ENCODE results near the gene HERC6. TPM values are rescaled to one million over a fixed set of nuclear protein-coding genes. Genes with fewer than 3 reads are reported as not detected.
A peak's percentile ranks its signal among the peaks of the same experiment; 100 is the strongest.

HERC6 gene
- polyA plus RNA-seq, 2 of the 4 experiments (the other 2 are of a cell fraction): 2.8 to 7.0 TPM

DNA sequence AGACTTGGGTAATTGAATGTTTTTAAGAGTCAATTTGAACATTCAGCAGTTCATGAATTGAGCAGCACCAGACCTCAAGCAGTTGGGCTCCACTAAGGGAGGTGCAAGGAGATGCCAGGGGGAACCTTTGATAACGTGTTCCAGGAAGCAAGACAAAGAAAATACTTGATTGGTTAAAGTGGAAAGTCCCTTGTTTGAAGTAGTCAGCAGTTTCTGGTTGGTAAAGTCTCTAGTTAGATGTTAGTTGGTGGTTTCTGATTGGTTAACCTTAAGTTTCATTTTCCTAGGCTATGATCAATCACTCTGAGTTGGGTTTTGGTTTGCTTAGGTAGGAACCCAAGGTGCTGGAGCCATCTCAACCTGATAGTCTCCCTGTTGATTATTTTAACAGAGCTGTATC, 4.0 kb downstream of the HERC6 start:
- Histone ChIP-seq H3K4me3 (no peak overlapping the region), H3K4me2 (no peak overlapping the region), H3K4me1 (no peaks in the 10 kb centered on the region), H3K27ac (no peak overlapping the region), H3K9me3 (no peaks in the 10 kb centered on the region)
- DNase-seq (ENCODE audit: low read depth in 1 of 2, low spot score in 1 of 2) (peak in 1 of 2 experiments; percentile 28), ATAC-seq (no peak), FAIRE-seq (no peak)
- ChIA-PET POLR2A (no interaction called here), CTCF (no interaction called here)
- peak; percentile 86 for TF ChIP-seq MAFK (IDR thresholded peaks at IDR 0.05; ENCODE audit: partially characterized antibody)
- TF ChIP-seq RAD21 (conservative IDR thresholded peaks at IDR 0.05 in 1 of 2, IDR thresholded peaks at IDR 0.05 in 1 of 2): no peak
- 18% methylated on average over 1 of the region's 1 CpG for WGBS (ENCODE audit: missing lambda C conversion rate)

DNA sequence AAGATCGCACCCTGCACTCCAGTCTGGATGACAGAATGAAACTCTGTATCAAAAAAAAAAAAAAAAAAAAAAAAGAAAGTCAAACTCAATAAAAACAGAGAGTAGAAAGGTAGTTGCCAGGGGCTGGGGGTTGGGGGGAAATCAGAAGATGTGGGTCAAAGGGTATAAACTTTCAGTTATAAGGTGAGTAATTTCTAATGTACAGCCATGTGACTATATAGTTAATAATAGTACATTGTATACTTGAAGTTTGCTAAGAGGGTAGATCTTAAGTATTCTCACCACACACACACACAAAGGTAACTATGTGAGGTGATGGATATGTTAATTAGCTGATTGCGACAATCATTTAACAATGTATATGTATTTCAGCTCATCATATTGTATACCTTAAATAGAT, 11.5 kb downstream of the HERC6 start:
- ATAC-seq: no peak
- POLR2A ChIA-PET: no interaction called here
- Histone ChIP-seq H3K4me2 (no peak overlapping the region), H3K9me3 (no peaks in the 10 kb centered on the region), H3K27ac (no peak overlapping the region), H3K4me1 (no peaks in the 10 kb centered on the region), H3K4me3 (no peak overlapping the region)
- DNase-seq (ENCODE audit: low read depth in 1 of 2, low spot score in 1 of 2): no peak
- TF ChIP-seq CHD4 (IDR thresholded peaks at IDR 0.05; ENCODE audit: borderline replicate concordance): no peak
- no peak for TF ChIP-seq FOXS1 (CRISPR knock-in tag; IDR thresholded peaks at IDR 0.05)
- no peak for TF ChIP-seq ZC3H11A (IDR thresholded peaks at IDR 0.05)
- TF ChIP-seq JUNB (IDR thresholded peaks at IDR 0.05): no peak
- no peak for TF ChIP-seq RCOR1 (IDR thresholded peaks at IDR 0.05; ENCODE audit: low read depth, low read length)
- no peak for TF ChIP-seq PHF8 (IDR thresholded peaks at IDR 0.05; ENCODE audit: borderline replicate concordance, low read depth)
- TF ChIP-seq, protein P1, sequence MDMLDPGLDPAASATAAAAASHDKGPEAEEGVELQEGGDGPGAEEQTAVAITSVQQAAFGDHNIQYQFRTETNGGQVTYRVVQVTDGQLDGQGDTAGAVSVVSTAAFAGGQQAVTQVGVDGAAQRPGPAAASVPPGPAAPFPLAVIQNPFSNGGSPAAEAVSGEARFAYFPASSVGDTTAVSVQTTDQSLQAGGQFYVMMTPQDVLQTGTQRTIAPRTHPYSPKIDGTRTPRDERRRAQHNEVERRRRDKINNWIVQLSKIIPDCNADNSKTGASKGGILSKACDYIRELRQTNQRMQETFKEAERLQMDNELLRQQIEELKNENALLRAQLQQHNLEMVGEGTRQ (IDR thresholded peaks at IDR 0.05): no peak
- TF ChIP-seq, protein P2, sequence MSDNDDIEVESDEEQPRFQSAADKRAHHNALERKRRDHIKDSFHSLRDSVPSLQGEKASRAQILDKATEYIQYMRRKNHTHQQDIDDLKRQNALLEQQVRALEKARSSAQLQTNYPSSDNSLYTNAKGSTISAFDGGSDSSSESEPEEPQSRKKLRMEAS (IDR thresholded peaks at IDR 0.05): no peak
- TF ChIP-seq, protein P3, sequence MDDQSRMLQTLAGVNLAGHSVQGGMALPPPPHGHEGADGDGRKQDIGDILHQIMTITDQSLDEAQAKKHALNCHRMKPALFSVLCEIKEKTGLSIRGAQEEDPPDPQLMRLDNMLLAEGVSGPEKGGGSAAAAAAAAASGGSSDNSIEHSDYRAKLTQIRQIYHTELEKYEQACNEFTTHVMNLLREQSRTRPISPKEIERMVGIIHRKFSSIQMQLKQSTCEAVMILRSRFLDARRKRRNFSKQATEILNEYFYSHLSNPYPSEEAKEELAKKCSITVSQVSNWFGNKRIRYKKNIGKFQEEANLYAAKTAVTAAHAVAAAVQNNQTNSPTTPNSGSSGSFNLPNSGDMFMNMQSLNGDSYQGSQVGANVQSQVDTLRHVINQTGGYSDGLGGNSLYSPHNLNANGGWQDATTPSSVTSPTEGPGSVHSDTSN (IDR thresholded peaks at IDR 0.05): no peak
- no peak for TF ChIP-seq EP300 (IDR thresholded peaks at IDR 0.05)
- no peak for FAIRE-seq
- WGBS (ENCODE audit: missing lambda C conversion rate): 97% methylated on average over 1 of the region's 2 CpGs
- CTCF ChIA-PET: no interaction called here

DNA sequence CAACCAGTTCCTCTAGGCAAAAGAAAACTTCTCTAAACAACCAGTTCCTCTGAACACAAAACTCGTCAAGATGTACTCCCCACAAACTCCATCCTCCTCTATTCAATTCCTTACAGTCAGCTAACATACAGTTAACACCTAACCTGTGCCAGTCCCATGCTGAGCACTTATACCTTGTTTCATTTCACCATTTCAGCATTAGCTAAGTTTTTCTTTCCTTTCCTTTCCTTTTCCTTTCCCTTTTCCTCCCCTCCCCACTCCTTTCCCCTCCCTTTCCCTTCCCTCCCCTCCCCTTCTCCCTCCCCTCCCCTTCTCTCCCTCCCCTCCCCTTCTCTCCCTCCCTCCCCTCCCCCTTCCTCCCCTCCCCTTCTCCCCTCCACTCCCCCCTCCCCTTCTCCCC, 13.1 kb downstream of the HERC6 start:
- Histone ChIP-seq H3K27ac (no peak overlapping the region), H3K9me3 (no peaks in the 10 kb centered on the region), H3K4me1 (no peaks in the 10 kb centered on the region), H3K4me3 (no peak overlapping the region), H3K4me2 (no peak overlapping the region)
- ATAC-seq (no peak), FAIRE-seq (no peak), DNase-seq (ENCODE audit: low read depth in 1 of 2, low spot score in 1 of 2) (no peak)
- POLR2A ChIA-PET: no interaction called here
- TF ChIP-seq, protein P4, sequence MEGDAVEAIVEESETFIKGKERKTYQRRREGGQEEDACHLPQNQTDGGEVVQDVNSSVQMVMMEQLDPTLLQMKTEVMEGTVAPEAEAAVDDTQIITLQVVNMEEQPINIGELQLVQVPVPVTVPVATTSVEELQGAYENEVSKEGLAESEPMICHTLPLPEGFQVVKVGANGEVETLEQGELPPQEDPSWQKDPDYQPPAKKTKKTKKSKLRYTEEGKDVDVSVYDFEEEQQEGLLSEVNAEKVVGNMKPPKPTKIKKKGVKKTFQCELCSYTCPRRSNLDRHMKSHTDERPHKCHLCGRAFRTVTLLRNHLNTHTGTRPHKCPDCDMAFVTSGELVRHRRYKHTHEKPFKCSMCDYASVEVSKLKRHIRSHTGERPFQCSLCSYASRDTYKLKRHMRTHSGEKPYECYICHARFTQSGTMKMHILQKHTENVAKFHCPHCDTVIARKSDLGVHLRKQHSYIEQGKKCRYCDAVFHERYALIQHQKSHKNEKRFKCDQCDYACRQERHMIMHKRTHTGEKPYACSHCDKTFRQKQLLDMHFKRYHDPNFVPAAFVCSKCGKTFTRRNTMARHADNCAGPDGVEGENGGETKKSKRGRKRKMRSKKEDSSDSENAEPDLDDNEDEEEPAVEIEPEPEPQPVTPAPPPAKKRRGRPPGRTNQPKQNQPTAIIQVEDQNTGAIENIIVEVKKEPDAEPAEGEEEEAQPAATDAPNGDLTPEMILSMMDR (IDR thresholded peaks at IDR 0.05): no peak
- no peak for TF ChIP-seq EHF (CRISPR knock-in tag; IDR thresholded peaks at IDR 0.05)
- no peak for TF ChIP-seq HDAC2 (IDR thresholded peaks at IDR 0.05)
- CTCF ChIA-PET: no interaction called here
- 73% methylated on average over 1 of the region's 1 CpG for WGBS (ENCODE audit: missing lambda C conversion rate)

DNA sequence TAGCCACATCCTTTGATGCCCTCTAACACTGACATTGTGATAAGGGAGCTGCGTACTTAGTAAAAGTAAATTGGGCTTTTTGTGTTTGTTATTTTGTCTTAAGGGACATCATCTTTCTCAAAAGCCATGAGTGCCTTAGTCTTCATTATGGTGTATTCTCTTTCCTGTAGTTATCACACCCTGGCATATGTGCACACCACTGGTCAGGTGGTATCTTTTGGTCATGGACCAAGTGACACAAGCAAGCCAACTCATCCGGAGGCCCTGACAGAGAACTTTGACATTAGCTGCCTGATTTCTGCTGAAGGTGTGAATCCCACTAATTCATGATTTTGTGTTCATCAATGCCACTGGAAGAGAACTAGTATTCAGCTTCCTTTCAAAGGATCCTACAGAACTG, 18.0 kb downstream of the HERC6 start:
- 91% methylated on average over 2 of the region's 2 CpGs for WGBS (ENCODE audit: missing lambda C conversion rate)
- DNase-seq (ENCODE audit: low read depth in 1 of 2, low spot score in 1 of 2): no peak
- H3K27ac ChIP-seq: no peak overlapping the region
- ChIA-PET POLR2A (no interaction called here), CTCF (interaction anchor here (1.3 kb wide), 1 partner anchor 16 kb away, joined by 3 read pairs; no protein-coding TSS in a partner anchor)
- no peak for ATAC-seq
- no peak for FAIRE-seq
- no peaks in the 10 kb centered on the region for H3K9me3 ChIP-seq
- no peak overlapping the region for H3K4me3 ChIP-seq
- no peaks in the 10 kb centered on the region for H3K4me1 ChIP-seq
- no peak overlapping the region for H3K4me2 ChIP-seq
- no peak for TF ChIP-seq HOXB13 (CRISPR knock-in tag; IDR thresholded peaks at IDR 0.05; ENCODE audit: low read depth)
- TF ChIP-seq, protein P4 (IDR thresholded peaks at IDR 0.05): no peak
- TF ChIP-seq FOXS1 (CRISPR knock-in tag; IDR thresholded peaks at IDR 0.05): no peak
- TF ChIP-seq, protein P5, sequence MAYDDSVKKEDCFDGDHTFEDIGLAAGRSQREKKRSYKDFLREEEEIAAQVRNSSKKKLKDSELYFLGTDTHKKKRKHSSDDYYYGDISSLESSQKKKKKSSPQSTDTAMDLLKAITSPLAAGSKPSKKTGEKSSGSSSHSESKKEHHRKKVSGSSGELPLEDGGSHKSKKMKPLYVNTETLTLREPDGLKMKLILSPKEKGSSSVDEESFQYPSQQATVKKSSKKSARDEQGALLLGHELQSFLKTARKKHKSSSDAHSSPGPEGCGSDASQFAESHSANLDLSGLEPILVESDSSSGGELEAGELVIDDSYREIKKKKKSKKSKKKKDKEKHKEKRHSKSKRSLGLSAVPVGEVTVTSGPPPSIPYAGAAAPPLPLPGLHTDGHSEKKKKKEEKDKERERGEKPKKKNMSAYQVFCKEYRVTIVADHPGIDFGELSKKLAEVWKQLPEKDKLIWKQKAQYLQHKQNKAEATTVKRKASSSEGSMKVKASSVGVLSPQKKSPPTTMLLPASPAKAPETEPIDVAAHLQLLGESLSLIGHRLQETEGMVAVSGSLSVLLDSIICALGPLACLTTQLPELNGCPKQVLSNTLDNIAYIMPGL (CRISPR knock-in tag; IDR thresholded peaks at IDR 0.05; ENCODE audit: borderline replicate concordance): no peak
- TF ChIP-seq ZC3H11A (IDR thresholded peaks at IDR 0.05): no peak
- TF ChIP-seq CEBPB (IDR thresholded peaks at IDR 0.05): no peak
- no peak for TF ChIP-seq ZSCAN20 (CRISPR knock-in tag; IDR thresholded peaks at IDR 0.05)
- TF ChIP-seq HDAC2 (IDR thresholded peaks at IDR 0.05): no peak
- no peak for TF ChIP-seq MYC (IDR thresholded peaks at IDR 0.05; ENCODE audit: borderline replicate concordance, low read length)
- TF ChIP-seq RCOR1 (IDR thresholded peaks at IDR 0.05; ENCODE audit: low read depth, low read length): no peak
- TF ChIP-seq, protein P6, sequence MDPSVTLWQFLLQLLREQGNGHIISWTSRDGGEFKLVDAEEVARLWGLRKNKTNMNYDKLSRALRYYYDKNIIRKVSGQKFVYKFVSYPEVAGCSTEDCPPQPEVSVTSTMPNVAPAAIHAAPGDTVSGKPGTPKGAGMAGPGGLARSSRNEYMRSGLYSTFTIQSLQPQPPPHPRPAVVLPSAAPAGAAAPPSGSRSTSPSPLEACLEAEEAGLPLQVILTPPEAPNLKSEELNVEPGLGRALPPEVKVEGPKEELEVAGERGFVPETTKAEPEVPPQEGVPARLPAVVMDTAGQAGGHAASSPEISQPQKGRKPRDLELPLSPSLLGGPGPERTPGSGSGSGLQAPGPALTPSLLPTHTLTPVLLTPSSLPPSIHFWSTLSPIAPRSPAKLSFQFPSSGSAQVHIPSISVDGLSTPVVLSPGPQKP (IDR thresholded peaks at IDR 0.05; ENCODE audit: low read depth, low read length): no peak
- TF ChIP-seq SREBF2 (IDR thresholded peaks at IDR 0.05): no peak

Data from A549 (cell line).